ENCODE measurements around the gene PSKH1.

PSKH1 gene

GRCh38 chr16:67892899-67893742 lies at the start of gene PSKH1:
Gene PSKH1, plus strand, starts transcription at chr16:67893254. Its CDS starts 15,496 bp downstream, at chr16:67908750.
- Histone ChIP-seq H3K9me3 (ENCODE audit: control insufficient read depth, insufficient read depth, low read length) (no peaks in the 10 kb centered on the region), H3K27ac (ENCODE audit: low read depth, low read length) (peak within 1 kb of the TSS; percentile 83), H3K4me3 (ENCODE audit: low read depth, low read length) (peak within 1 kb of the TSS; percentile 99), H3K4me1 (ENCODE audit: control insufficient read depth, insufficient read depth, low read length) (0 out of 2 replicates have a peak, but pooled peaks cover 8% of the 10 kb centered on the region), H3K27me3 (ENCODE audit: control insufficient read depth, insufficient read depth, low read length) (no peaks in the 10 kb centered on the region), H3K36me3 (ENCODE audit: control insufficient read depth, insufficient read depth, low read length) (no peaks in the 10 kb centered on the region), H3K9ac (ENCODE audit: low read depth, low read length) (peak within 1 kb of the TSS; percentile 96)

GRCh38 chr16:67843343-67843765 lies 49.7 kb upstream of the PSKH1 start:
- H3K27ac ChIP-seq (ENCODE audit: low read depth, low read length): no peak overlapping the region
- no peaks in the 10 kb centered on the region for H3K9me3 ChIP-seq (ENCODE audit: control insufficient read depth, insufficient read depth, low read length)
- H3K4me3 ChIP-seq (ENCODE audit: low read depth, low read length): peak overlapping the region; percentile 84
- no peak overlapping the region for H3K9ac ChIP-seq (ENCODE audit: low read depth, low read length)
- no peaks in the 10 kb centered on the region for H3K27me3 ChIP-seq (ENCODE audit: control insufficient read depth, insufficient read depth, low read length)
- peaks cover 8% of the 10 kb centered on the region; the same call in 1 of the 2 replicates for H3K36me3 ChIP-seq (ENCODE audit: control insufficient read depth, insufficient read depth, low read length)
- H3K4me1 ChIP-seq (ENCODE audit: control insufficient read depth, insufficient read depth, low read length): peaks cover 34% of the 10 kb centered on the region

GRCh38 chr16:67844497-67844896 lies 48.6 kb upstream of the PSKH1 start:
- Histone ChIP-seq H3K9ac (ENCODE audit: low read depth, low read length) (no peak overlapping the region), H3K36me3 (ENCODE audit: control insufficient read depth, insufficient read depth, low read length) (peaks cover 12% of the 10 kb centered on the region; the same call in 1 of the 2 replicates), H3K9me3 (ENCODE audit: control insufficient read depth, insufficient read depth, low read length) (no peaks in the 10 kb centered on the region), H3K27ac (ENCODE audit: low read depth, low read length) (no peak overlapping the region), H3K4me1 (ENCODE audit: control insufficient read depth, insufficient read depth, low read length) (peaks cover 34% of the 10 kb centered on the region), H3K27me3 (ENCODE audit: control insufficient read depth, insufficient read depth, low read length) (no peaks in the 10 kb centered on the region), H3K4me3 (ENCODE audit: low read depth, low read length) (peak overlapping the region; percentile 84)

- Histone ChIP-seq H3K27me3 (ENCODE audit: control insufficient read depth, insufficient read depth, low read length) (no peaks in the 10 kb centered on the region), H3K27ac (ENCODE audit: low read depth, low read length) (peak overlapping the region; percentile 97), H3K4me1 (ENCODE audit: control insufficient read depth, insufficient read depth, low read length) (peaks cover 34% of the 10 kb centered on the region), H3K9me3 (ENCODE audit: control insufficient read depth, insufficient read depth, low read length) (no peaks in the 10 kb centered on the region), H3K9ac (ENCODE audit: low read depth, low read length) (no peak overlapping the region), H3K4me3 (ENCODE audit: low read depth, low read length) (peak overlapping the region; percentile 95), H3K36me3 (ENCODE audit: control insufficient read depth, insufficient read depth, low read length) (peaks cover 12% of the 10 kb centered on the region; the same call in 1 of the 2 replicates)
Observed at GRCh38 chr16:67845291-67846062, 47.6 kb upstream of the PSKH1 start.

GRCh38 chr16:67846063-67846319 lies 47.1 kb upstream of the PSKH1 start:
- Histone ChIP-seq H3K27me3 (ENCODE audit: control insufficient read depth, insufficient read depth, low read length) (no peaks in the 10 kb centered on the region), H3K27ac (ENCODE audit: low read depth, low read length) (peak overlapping the region; percentile 97), H3K9ac (ENCODE audit: low read depth, low read length) (peak overlapping the region; percentile 50)

DNA sequence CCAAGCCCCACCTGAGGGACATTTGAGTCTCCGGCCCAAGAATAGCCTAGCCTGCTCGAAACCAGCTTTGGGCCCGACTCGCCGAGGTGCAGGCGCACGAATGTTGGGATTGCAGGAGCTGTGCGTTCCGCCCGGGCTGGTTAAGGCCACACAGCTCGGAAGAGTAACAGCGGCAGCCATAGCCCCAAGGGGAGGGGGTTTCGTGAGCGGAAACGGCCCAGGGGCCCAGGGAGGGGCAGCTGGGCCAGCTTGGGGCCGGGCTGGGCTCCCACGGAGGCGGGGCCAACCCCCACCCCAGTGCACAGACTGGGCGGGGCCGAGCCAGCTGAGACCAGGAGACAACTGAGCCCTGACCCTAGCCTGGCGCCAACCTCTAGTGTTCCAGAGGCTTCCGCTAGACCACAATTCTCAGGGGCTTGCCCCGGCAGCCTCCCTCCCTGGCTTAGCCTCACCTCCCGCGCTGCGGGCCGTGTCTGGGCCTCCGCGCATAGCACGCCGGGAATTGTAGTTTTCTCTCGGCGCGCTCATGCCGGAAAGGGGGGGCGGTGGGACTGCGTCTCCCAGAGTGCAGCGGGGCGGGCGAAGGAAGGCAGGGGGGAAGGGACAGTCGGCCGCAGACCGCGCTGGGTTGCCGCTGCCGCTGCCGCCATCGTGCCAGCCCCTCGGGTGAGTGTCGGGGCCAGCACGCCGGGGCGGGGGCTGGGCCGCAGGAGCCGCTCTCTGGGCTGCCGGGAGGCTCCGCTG lies 46.6 kb upstream of the PSKH1 start, which contains the start of gene NUTF2:
TSS of gene NUTF2 (plus strand) at position 614 of the 744 bp plus-strand sequence. CDS start 18,198 bp downstream, outside the sequence.
- Histone ChIP-seq H3K9ac (ENCODE audit: low read depth, low read length) (peak within 1 kb of the TSS; percentile 90), H3K36me3 (ENCODE audit: control insufficient read depth, insufficient read depth, low read length) (peaks cover 12% of the 10 kb centered on the region; the same call in 1 of the 2 replicates), H3K9me3 (ENCODE audit: control insufficient read depth, insufficient read depth, low read length) (no peaks in the 10 kb centered on the region), H3K4me3 (ENCODE audit: low read depth, low read length) (peak within 1 kb of the TSS; percentile 95), H3K4me1 (ENCODE audit: control insufficient read depth, insufficient read depth, low read length) (peaks cover 30% of the 10 kb centered on the region), H3K27me3 (ENCODE audit: control insufficient read depth, insufficient read depth, low read length) (no peaks in the 10 kb centered on the region), H3K27ac (ENCODE audit: low read depth, low read length) (peak within 1 kb of the TSS; percentile 97)

More at GRCh38 chr16:67846063-67846319, 47.1 kb upstream of the PSKH1 start:
- Histone ChIP-seq H3K4me1 (ENCODE audit: control insufficient read depth, insufficient read depth, low read length) (peaks cover 34% of the 10 kb centered on the region), H3K4me3 (ENCODE audit: low read depth, low read length) (peak overlapping the region; percentile 95), H3K36me3 (ENCODE audit: control insufficient read depth, insufficient read depth, low read length) (peaks cover 12% of the 10 kb centered on the region; the same call in 1 of the 2 replicates), H3K9me3 (ENCODE audit: control insufficient read depth, insufficient read depth, low read length) (no peaks in the 10 kb centered on the region)

GRCh38 chr16:67847064-67847861 lies 45.8 kb upstream of the PSKH1 start, which contains the start of gene CENPT:
Gene CENPT, minus strand, starts transcription at chr16:67847693. Its CDS starts 13,834 bp downstream, at chr16:67833859.
- peaks cover 12% of the 10 kb centered on the region; the same call in 1 of the 2 replicates for H3K36me3 ChIP-seq (ENCODE audit: control insufficient read depth, insufficient read depth, low read length)
- peak within 1 kb of the TSS; percentile 95 for H3K4me3 ChIP-seq (ENCODE audit: low read depth, low read length)
- peak within 1 kb of the TSS; percentile 97 for H3K27ac ChIP-seq (ENCODE audit: low read depth, low read length)
- peak within 1 kb of the TSS; percentile 90 for H3K9ac ChIP-seq (ENCODE audit: low read depth, low read length)
- H3K27me3 ChIP-seq (ENCODE audit: control insufficient read depth, insufficient read depth, low read length): no peaks in the 10 kb centered on the region
- no peaks in the 10 kb centered on the region for H3K9me3 ChIP-seq (ENCODE audit: control insufficient read depth, insufficient read depth, low read length)
- H3K4me1 ChIP-seq (ENCODE audit: control insufficient read depth, insufficient read depth, low read length): peaks cover 28% of the 10 kb centered on the region

- Histone ChIP-seq H3K4me3 (ENCODE audit: low read depth, low read length) (peak overlapping the region; percentile 95), H3K9me3 (ENCODE audit: control insufficient read depth, insufficient read depth, low read length) (no peaks in the 10 kb centered on the region), H3K9ac (ENCODE audit: low read depth, low read length) (peak overlapping the region; percentile 90; the same call in 1 of the 2 replicates), H3K27me3 (ENCODE audit: control insufficient read depth, insufficient read depth, low read length) (no peaks in the 10 kb centered on the region), H3K27ac (ENCODE audit: low read depth, low read length) (peak overlapping the region; percentile 97), H3K36me3 (ENCODE audit: control insufficient read depth, insufficient read depth, low read length) (peaks cover 12% of the 10 kb centered on the region; the same call in 1 of the 2 replicates), H3K4me1 (ENCODE audit: control insufficient read depth, insufficient read depth, low read length) (peaks cover 28% of the 10 kb centered on the region)
Observed at GRCh38 chr16:67848118-67848517, 44.9 kb upstream of the PSKH1 start.

GRCh38 chr16:67853670-67854069 lies 39.4 kb upstream of the PSKH1 start:
- Histone ChIP-seq H3K9me3 (ENCODE audit: control insufficient read depth, insufficient read depth, low read length) (no peaks in the 10 kb centered on the region), H3K27ac (ENCODE audit: low read depth, low read length) (no peak overlapping the region), H3K9ac (ENCODE audit: low read depth, low read length) (no peak overlapping the region), H3K27me3 (ENCODE audit: control insufficient read depth, insufficient read depth, low read length) (no peaks in the 10 kb centered on the region), H3K4me1 (ENCODE audit: control insufficient read depth, insufficient read depth, low read length) (peaks cover 30% of the 10 kb centered on the region), H3K36me3 (ENCODE audit: control insufficient read depth, insufficient read depth, low read length) (peaks cover 15% of the 10 kb centered on the region; the same call in 1 of the 2 replicates), H3K4me3 (ENCODE audit: low read depth, low read length) (no peak overlapping the region)

DNA sequence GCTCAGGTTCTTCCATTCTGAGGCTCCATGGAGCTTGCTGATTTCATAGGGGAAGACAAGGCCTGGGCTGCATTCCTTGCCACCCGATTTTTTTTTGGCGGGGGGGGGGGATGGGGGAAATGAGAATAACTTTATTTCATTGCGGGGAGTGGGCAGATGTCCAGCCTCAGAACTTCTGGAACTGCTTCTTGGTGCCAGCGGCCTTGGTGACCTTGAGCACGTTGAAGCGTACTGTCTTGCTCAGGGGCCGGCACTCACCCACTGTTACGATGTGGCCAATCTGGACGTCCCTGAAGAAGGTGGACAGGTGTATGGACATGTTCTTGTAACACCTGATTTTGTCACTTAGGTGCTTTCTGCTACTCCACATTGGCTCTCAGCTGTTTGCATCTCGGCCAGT lies 37.3 kb upstream of the PSKH1 start:
- Histone ChIP-seq H3K9ac (ENCODE audit: low read depth, low read length) (no peak overlapping the region), H3K4me3 (ENCODE audit: low read depth, low read length) (no peak overlapping the region), H3K9me3 (ENCODE audit: control insufficient read depth, insufficient read depth, low read length) (no peaks in the 10 kb centered on the region), H3K4me1 (ENCODE audit: control insufficient read depth, insufficient read depth, low read length) (peaks cover 30% of the 10 kb centered on the region), H3K27me3 (ENCODE audit: control insufficient read depth, insufficient read depth, low read length) (no peaks in the 10 kb centered on the region), H3K36me3 (ENCODE audit: control insufficient read depth, insufficient read depth, low read length) (peaks cover 18% of the 10 kb centered on the region), H3K27ac (ENCODE audit: low read depth, low read length) (no peak overlapping the region)

Data from HUES48 (cell line).